Gastroesophageal sphincter (tissue), 3 donors: Measurements from ENCODE around the gene CT45A3.

Source experiments
- CTCF ChIP-seq, 4 experiments: fragments of 200-600 bp in 2 of 4; fragments of 450-650 bp in 2 of 4; sonication (generic) in 1 of 4; IDR thresholded peaks; one replicate each; pipeline ENCODE4 v1.5.1; 2017 to 2019; ENCODE audit warnings: antibody characterized with exemption in 4 of 4, mild to moderate bottlenecking in 2 of 4, moderate library complexity in 2 of 4
- POLR2A ChIP-seq, 2 donors: fragments of 450-650 bp; IDR thresholded peaks; one replicate each; pipeline ENCODE4 v1.6.1; 2017; ENCODE audit warnings: antibody characterized with exemption in 2 of 2, mild to moderate bottlenecking in 2 of 2, moderate library complexity in 1 of 2

GRCh38 chrX:135713795-135714194 is 54.2 kb downstream of the CT45A3 start:
- no peak for TF ChIP-seq CTCF (IDR thresholded peaks at IDR 0.05)
- no peak for TF ChIP-seq POLR2A (IDR thresholded peaks at IDR 0.05)
